ENCODE data around the gene CYB561. TPM values are rescaled to one million over a fixed set of nuclear protein-coding genes. Genes with fewer than 3 reads are reported as not detected.

The CYB561 gene
- total and polyA plus RNA-seq, 10 of the 15 experiments (the other 5 are each of a cell fraction or from before 2014, with no cell fraction given), result 0.52 to 6.9 (median 2.5) TPM

DNA sequence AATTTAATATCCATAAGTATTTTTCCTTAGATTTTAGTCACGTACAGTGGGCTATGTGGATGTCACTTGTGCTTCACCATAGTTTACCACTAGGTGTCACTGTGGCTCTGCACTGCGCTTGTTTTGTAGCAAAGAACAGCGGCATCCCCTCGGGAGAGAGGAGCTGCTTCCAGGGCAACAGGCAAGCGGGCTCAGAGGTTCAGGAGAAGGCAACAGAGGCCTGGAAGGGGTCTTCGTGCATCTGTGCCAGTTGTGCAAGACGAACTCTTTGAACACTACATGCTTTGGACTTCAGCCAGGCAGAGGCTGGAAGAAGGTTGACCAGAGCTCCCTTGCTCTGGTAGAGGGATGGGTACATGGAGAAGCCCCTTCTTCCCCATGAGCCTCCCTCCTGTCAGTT is 20.6 kb downstream of the CYB561 start (continued):
- TF ChIP-seq REST (IDR thresholded peaks at IDR 0.05; ENCODE audit: low read depth, low read length) (no peak), RAD21 (IDR thresholded peaks at IDR 0.05; ENCODE audit: insufficient read depth, low read depth, low read length) (peak; percentile 98)

DNA sequence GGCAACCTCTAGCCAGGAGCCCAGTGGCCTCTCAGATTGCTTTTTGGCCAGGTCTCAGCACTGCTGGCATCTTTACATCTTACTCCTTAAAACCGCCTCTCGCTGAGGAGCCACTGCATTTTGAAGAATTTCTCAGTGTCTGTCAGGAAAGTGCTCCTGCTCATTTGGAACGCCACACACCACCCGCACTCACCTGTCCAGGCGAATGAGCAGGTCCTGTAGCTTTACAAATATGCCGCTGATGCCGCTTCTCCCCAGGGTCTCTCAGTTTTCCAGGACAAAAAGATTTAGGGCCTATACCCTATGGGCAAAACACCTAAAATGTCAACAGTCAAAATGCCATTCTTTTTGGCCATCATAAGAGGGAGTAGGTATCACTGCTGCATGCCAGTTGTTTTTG is 22.1 kb downstream of the CYB561 start:
- Histone ChIP-seq H4K20me1 (ENCODE audit: control insufficient read depth, insufficient read depth) (no peaks in the 10 kb centered on the region), H3K36me3 (ENCODE audit: control insufficient read depth in 2 of 2, insufficient read depth in 2 of 2, low read length in 1 of 2) (no peaks in the 10 kb centered on the region), H3K4me1 (ENCODE audit: control insufficient read depth, insufficient read depth, low read length) (no peaks in the 10 kb centered on the region), H3K4me3 (no peak overlapping the region), H3K4me2 (ENCODE audit: control insufficient read depth, insufficient read depth) (no peak overlapping the region), H3K9ac (ENCODE audit: control insufficient read depth, insufficient read depth, low read length) (no peak overlapping the region), H3K79me2 (ENCODE audit: control insufficient read depth, insufficient read depth, low read length) (no peaks in the 10 kb centered on the region), H2AFZ (ENCODE audit: control insufficient read depth, low read depth, low read length) (no peak overlapping the region), H3K9me3 (replicated peaks; ENCODE audit: control insufficient read depth, insufficient read depth, low read length) (no peaks in the 10 kb centered on the region), H3K27ac (ENCODE audit: control insufficient read depth, insufficient read depth) (no peak overlapping the region), H3K27me3 (replicated peaks in 1 of 2; ENCODE audit: control insufficient read depth in 2 of 2, insufficient read depth in 2 of 2, low read length in 1 of 2) (no peaks in the 10 kb centered on the region; a peak in 1 of 4 replicates)
- FAIRE-seq (no peak), DNase-seq (ENCODE audit: low read depth, low spot score) (no peak), ATAC-seq (no peak)
- WGBS (ENCODE audit: insufficient coverage, insufficient replicate concordance, low lambda C conversion rate, missing lambda C conversion rate), result 65% methylated on average over 7 of the region's 7 CpGs
- BruUV-seq (replicated peaks), result no TSS peak
- SMC1A ChIA-PET (ENCODE audit: uncharacterized antibody, unreplicated experiment), result interaction anchor here (1.1 to 6.8 kb wide), 3 partner anchors 55 to 189 kb away, joined by 4 to 82 read pairs (median 26); no protein-coding TSS in a partner anchor
- RAD21 ChIA-PET (ENCODE audit: unreplicated experiment), result interaction anchor here (1.9 kb wide), 1 partner anchor 188 kb away, joined by 6 read pairs; no protein-coding TSS in a partner anchor
- CTCF ChIA-PET, result interaction anchor here (0.8 to 7.8 kb wide), 6 partner anchors 16 to 186 kb away, joined by 3 to 162 read pairs (median 8); partner anchors contain the start of gene ACE
- intact Hi-C loops (cut with micrococcal nuclease; ENCODE audit: unreplicated experiment), result loop anchor here (10.0 kb wide), 1 partner anchor 271 kb away; no protein-coding TSS in a partner anchor
- POLR2A ChIA-PET, result no interaction called here
- in situ Hi-C loops (cut with MboI), result loop anchor here (5.0 kb wide), 2 partner anchors 53 to 188 kb away; partner anchors contain the start of gene ACE
- TF ChIP-seq, protein P1, sequence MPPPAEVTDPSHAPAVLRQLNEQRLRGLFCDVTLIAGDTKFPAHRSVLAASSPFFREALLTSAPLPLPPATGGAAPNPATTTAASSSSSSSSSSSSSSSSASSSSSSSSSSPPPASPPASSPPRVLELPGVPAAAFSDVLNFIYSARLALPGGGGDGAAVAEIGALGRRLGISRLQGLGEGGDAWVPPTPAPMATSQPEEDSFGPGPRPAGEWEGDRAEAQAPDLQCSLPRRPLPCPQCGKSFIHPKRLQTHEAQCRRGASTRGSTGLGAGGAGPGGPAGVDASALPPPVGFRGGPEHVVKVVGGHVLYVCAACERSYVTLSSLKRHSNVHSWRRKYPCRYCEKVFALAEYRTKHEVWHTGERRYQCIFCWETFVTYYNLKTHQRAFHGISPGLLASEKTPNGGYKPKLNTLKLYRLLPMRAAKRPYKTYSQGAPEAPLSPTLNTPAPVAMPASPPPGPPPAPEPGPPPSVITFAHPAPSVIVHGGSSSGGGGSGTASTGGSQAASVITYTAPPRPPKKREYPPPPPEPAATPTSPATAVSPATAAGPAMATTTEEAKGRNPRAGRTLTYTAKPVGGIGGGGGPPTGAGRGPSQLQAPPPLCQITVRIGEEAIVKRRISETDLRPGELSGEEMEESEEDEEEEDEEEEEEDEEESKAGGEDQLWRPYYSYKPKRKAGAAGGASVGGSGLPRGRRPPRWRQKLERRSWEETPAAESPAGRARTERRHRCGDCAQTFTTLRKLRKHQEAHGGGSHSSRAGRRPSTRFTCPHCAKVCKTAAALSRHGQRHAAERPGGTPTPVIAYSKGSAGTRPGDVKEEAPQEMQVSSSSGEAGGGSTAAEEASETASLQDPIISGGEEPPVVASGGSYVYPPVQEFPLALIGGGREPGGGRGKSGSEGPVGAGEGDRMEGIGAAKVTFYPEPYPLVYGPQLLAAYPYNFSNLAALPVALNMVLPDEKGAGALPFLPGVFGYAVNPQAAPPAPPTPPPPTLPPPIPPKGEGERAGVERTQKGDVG (CRISPR knock-in tag; IDR thresholded peaks at IDR 0.05), result no peak
- TF ChIP-seq ETV6 (conservative IDR thresholded peaks at IDR 0.05 in 1 of 2, IDR thresholded peaks at IDR 0.05 in 1 of 2; ENCODE audit: borderline replicate concordance in 1 of 2, low read depth in 1 of 2), result no peak
- no peak for TF ChIP-seq ZNF207 (IDR thresholded peaks at IDR 0.05; ENCODE audit: borderline replicate concordance)
- no peak for TF ChIP-seq MEF2A (IDR thresholded peaks at IDR 0.05; ENCODE audit: insufficient read depth, low read depth, low read length)
- TF ChIP-seq RAD21 (IDR thresholded peaks at IDR 0.05; ENCODE audit: insufficient read depth, low read depth, low read length), result no peak
- no peak for TF ChIP-seq SMAD5 (IDR thresholded peaks at IDR 0.05; ENCODE audit: low read depth)
- TF ChIP-seq SP1 (IDR thresholded peaks at IDR 0.05; ENCODE audit: low read depth, low read length), result no peak

All from GM12878 (cell line).